Upper lobe of right lung (tissue), 1 donor: ENCODE results near the gene POLR2F. TPM values are rescaled to one million over a fixed set of nuclear protein-coding genes. Genes with fewer than 3 reads are reported as not detected.

ENCODE experiments used
- ATAC-seq: fragments of 200-7000 bp; cut with Tn5 transposase; one replicate; pipeline ENCODE4 v1.9.1; 2020; ENCODE audit warnings: mild to moderate bottlenecking, moderate library complexity
- DNase-seq: peaks from one replicate; pipeline ENCODE4 v3.0.0-alpha.2; 2020
- H3K27ac ChIP-seq: fragments of 200-600 bp; one replicate; pipeline ENCODE4 v1.8.0; 2022
- H3K27me3 ChIP-seq: fragments of 200-600 bp; one replicate; pipeline ENCODE4 v1.8.0; 2022; ENCODE audit warnings: mild to moderate bottlenecking
- H3K36me3 ChIP-seq: fragments of 200-600 bp; one replicate; pipeline ENCODE4 v1.8.0; 2022
- H3K4me1 ChIP-seq: fragments of 200-600 bp; one replicate; pipeline ENCODE4 v1.8.0; 2022
- H3K4me3 ChIP-seq: fragments of 200-600 bp; one replicate; pipeline ENCODE4 v1.8.0; 2022; ENCODE audit warnings: mild to moderate bottlenecking
- H3K9me3 ChIP-seq: fragments of 200-600 bp; one replicate; pipeline ENCODE4 v1.8.0; 2022
- CTCF ChIP-seq: fragments of 200-600 bp; IDR thresholded peaks from one replicate; pipeline ENCODE4 v1.8.0; 2022; ENCODE audit warnings: antibody characterized with exemption
- intact Hi-C: fragments of 100-400 bp; cut with DNase I; formaldehyde crosslinking; loops from one replicate; pipeline ENCODE4 v1.11.0; 2022
- total RNA-seq: library from RNA; stranded (reverse); fragmentation: NEBNext Ultra II Directional; extraction: Animal tissue kit (Norgen Biotek cat#: 25700); gene quantifications from one replicate; pipeline ENCODE4 v1.2.1, GENCODE V29; 2021
- donor health status: DM: no; HTN: yes; CAD: no; lungs with severe emphysema.

Gene POLR2F
- total RNA-seq, 1 donor from 2014 or later = 49.0 TPM

- peaks cover 35% of the 10 kb centered on the region for H3K36me3 ChIP-seq
- no peak overlapping the region for H3K4me3 ChIP-seq
- H3K27me3 ChIP-seq = no peaks in the 10 kb centered on the region
- no peak for TF ChIP-seq CTCF
- no peak overlapping the region for H3K27ac ChIP-seq
- H3K9me3 ChIP-seq = no peaks in the 10 kb centered on the region
- ATAC-seq (no peak), DNase-seq (no peak)
- no peaks in the 10 kb centered on the region for H3K4me1 ChIP-seq
- intact Hi-C loops = no loop called here
Observed at GRCh38 chr22:37922191-37922590, 31.3 kb upstream of the POLR2F start.

- H3K36me3 ChIP-seq = peaks cover 41% of the 10 kb centered on the region
- DNase-seq = no peak
- no peak overlapping the region for H3K4me3 ChIP-seq
- no peaks in the 10 kb centered on the region for H3K27me3 ChIP-seq
- TF ChIP-seq CTCF = no peak
- intact Hi-C loops = no loop called here
- no peak for ATAC-seq
- no peaks in the 10 kb centered on the region for H3K9me3 ChIP-seq
- no peaks in the 10 kb centered on the region for H3K4me1 ChIP-seq
- H3K27ac ChIP-seq = no peak overlapping the region
Observed at GRCh38 chr22:37923927-37924326, 29.6 kb upstream of the POLR2F start.

GRCh38 chr22:37924386-37925065 lies 29.0 kb upstream of the POLR2F start:
- DNase-seq (no peak), ATAC-seq (no peak)
- no peak overlapping the region for H3K27ac ChIP-seq
- H3K27me3 ChIP-seq = no peaks in the 10 kb centered on the region
- TF ChIP-seq CTCF = no peak
- no peaks in the 10 kb centered on the region for H3K9me3 ChIP-seq
- intact Hi-C loops = no loop called here
- no peaks in the 10 kb centered on the region for H3K4me1 ChIP-seq
- H3K36me3 ChIP-seq = peaks cover 41% of the 10 kb centered on the region
- no peak overlapping the region for H3K4me3 ChIP-seq

GRCh38 chr22:37925330-37925729 lies 28.2 kb upstream of the POLR2F start:
- Histone ChIP-seq H3K9me3 (no peaks in the 10 kb centered on the region), H3K4me3 (no peak overlapping the region), H3K27me3 (no peaks in the 10 kb centered on the region), H3K4me1 (peaks cover 1% of the 10 kb centered on the region), H3K27ac (no peak overlapping the region), H3K36me3 (peaks cover 41% of the 10 kb centered on the region)
- DNase-seq (no peak), ATAC-seq (no peak)
- TF ChIP-seq CTCF = no peak
- intact Hi-C loops = no loop called here

- ATAC-seq = no peak
- H3K27ac ChIP-seq = no peak overlapping the region
- DNase-seq = no peak
- no peaks in the 10 kb centered on the region for H3K9me3 ChIP-seq
- H3K36me3 ChIP-seq = peaks cover 41% of the 10 kb centered on the region
- TF ChIP-seq CTCF = no peak
- H3K27me3 ChIP-seq = no peaks in the 10 kb centered on the region
- intact Hi-C loops = no loop called here
- peaks cover 6% of the 10 kb centered on the region for H3K4me1 ChIP-seq
- H3K4me3 ChIP-seq = no peak overlapping the region
Observed at GRCh38 chr22:37925767-37926166, 27.7 kb upstream of the POLR2F start.

- Histone ChIP-seq H3K9me3 (no peaks in the 10 kb centered on the region), H3K27ac (no peak overlapping the region), H3K4me3 (no peak overlapping the region), H3K36me3 (peaks cover 41% of the 10 kb centered on the region), H3K27me3 (no peaks in the 10 kb centered on the region), H3K4me1 (peaks cover 12% of the 10 kb centered on the region)
- intact Hi-C loops = no loop called here
- no peak for DNase-seq
- TF ChIP-seq CTCF = no peak
- no peak for ATAC-seq
Observed at GRCh38 chr22:37926358-37926757, 27.1 kb upstream of the POLR2F start.
